ENCODE data around the gene KCTD11.

GRCh38 chr17:7383371-7383741 lies 31.4 kb downstream of the KCTD11 start:
- no peak for TF ChIP-seq CTCF (IDR thresholded peaks at IDR 0.05; ENCODE audit: low read depth, low read length)
- no peak for TF ChIP-seq EZH2phosphoT487 (IDR thresholded peaks at IDR 0.05; ENCODE audit: low read depth)
